ENCODE measurements around the gene SCN11A.

SCN11A gene

DNA sequence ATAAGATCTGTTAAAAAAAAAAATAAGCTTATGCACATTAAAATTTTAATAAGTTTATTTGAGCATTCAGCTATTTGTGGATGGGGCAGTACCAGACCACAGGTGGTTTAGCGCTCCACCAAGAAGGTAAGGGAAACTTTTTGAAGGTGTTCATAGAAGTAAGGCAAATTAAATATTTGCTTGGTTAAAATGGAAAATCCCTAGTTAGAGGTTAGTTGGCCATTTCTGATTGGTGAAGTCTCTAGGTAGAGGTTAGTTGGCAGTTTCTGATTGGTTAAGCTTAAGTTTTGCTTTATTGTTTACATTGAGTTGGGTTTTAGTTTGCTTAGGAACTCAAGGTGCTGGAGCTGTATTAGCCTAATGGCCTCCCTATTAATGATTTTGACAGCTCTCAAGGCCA is 30.7 kb downstream of the SCN11A start:
- ChIA-PET CTCF (interaction anchor here (0.5 kb wide), 1 partner anchor 95 kb away, joined by 4 read pairs; no protein-coding TSS in a partner anchor), POLR2A (no interaction called here)
- no peak for DNase-seq (ENCODE audit: extremely low spot score)
- TF ChIP-seq L3MBTL2 (conservative IDR thresholded peaks at IDR 0.05), result no peak
- TF ChIP-seq ELF4 (IDR thresholded peaks at IDR 0.05), result no peak
- TF ChIP-seq LEF1 (IDR thresholded peaks at IDR 0.05; ENCODE audit: borderline replicate concordance), result no peak
- no peak for TF ChIP-seq SUZ12 (IDR thresholded peaks at IDR 0.05)
- no peak for TF ChIP-seq ZNF384 (IDR thresholded peaks at IDR 0.05)
- no peak for TF ChIP-seq TARDBP (IDR thresholded peaks at IDR 0.05)
- TF ChIP-seq HDGF (IDR thresholded peaks at IDR 0.05; ENCODE audit: borderline replicate concordance), result no peak
- TF ChIP-seq FOXM1 (IDR thresholded peaks at IDR 0.05; ENCODE audit: borderline replicate concordance), result no peak
- TF ChIP-seq ARNT (IDR thresholded peaks at IDR 0.05), result no peak

- ChIA-PET CTCF (interaction anchor here (0.7 kb wide), 1 partner anchor 335 kb away, joined by 3 read pairs; no protein-coding TSS in a partner anchor), POLR2A (no interaction called here)
- no peak for TF ChIP-seq SP1 (IDR thresholded peaks at IDR 0.05)
- no peak for DNase-seq (ENCODE audit: extremely low spot score)
These were observed 32.4 kb downstream of the SCN11A start for GRCh38 chr3:39019299-39019698.

DNA sequence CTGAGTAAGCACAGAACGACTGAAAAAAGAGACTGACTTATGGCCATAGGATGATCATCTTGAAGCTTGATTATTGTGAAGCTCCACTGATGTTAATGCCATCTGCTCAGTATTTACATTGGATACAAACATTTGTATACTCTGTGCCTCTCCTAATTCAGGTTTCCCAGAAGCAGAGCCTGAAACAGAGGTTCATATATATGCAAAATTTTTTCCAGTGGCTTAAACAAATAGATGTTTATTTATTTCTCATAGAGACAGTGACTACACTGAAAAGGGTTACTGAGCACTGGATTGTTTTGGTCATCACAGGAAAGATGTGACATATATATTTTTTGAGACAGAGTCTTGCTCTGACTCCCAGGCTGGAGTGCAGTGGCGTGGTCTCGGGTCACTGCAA is 36.3 kb downstream of the SCN11A start:
- POLR2A ChIA-PET, result no interaction called here
- DNase-seq (ENCODE audit: extremely low spot score), result no peak
- no peak for TF ChIP-seq BHLHE40 (IDR thresholded peaks at IDR 0.05; ENCODE audit: borderline replicate concordance)
- no peak for TF ChIP-seq L3MBTL2 (conservative IDR thresholded peaks at IDR 0.05)
- TF ChIP-seq SUZ12 (IDR thresholded peaks at IDR 0.05), result no peak
- TF ChIP-seq ARNT (IDR thresholded peaks at IDR 0.05), result no peak
- TF ChIP-seq NFRKB (IDR thresholded peaks at IDR 0.05), result no peak
- TF ChIP-seq FOXA1 (IDR thresholded peaks at IDR 0.05), result no peak
- CTCF ChIA-PET, result no interaction called here

- ChIA-PET CTCF (no interaction called here), POLR2A (no interaction called here)
- DNase-seq (ENCODE audit: extremely low spot score), result no peak
- TF ChIP-seq FOXK2 (IDR thresholded peaks at IDR 0.05) (no peak), HDGF (IDR thresholded peaks at IDR 0.05; ENCODE audit: borderline replicate concordance) (no peak), L3MBTL2 (conservative IDR thresholded peaks at IDR 0.05) (no peak), BHLHE40 (IDR thresholded peaks at IDR 0.05; ENCODE audit: borderline replicate concordance) (no peak), TARDBP (IDR thresholded peaks at IDR 0.05) (no peak), FOXM1 (IDR thresholded peaks at IDR 0.05; ENCODE audit: borderline replicate concordance) (no peak), NFRKB (IDR thresholded peaks at IDR 0.05) (no peak), LEF1 (IDR thresholded peaks at IDR 0.05; ENCODE audit: borderline replicate concordance) (no peak), SP1 (IDR thresholded peaks at IDR 0.05) (no peak), SUZ12 (IDR thresholded peaks at IDR 0.05) (no peak), PKNOX1 (IDR thresholded peaks at IDR 0.05) (no peak)
These were observed 37.7 kb downstream of the SCN11A start for GRCh38 chr3:39013921-39014509.

DNA sequence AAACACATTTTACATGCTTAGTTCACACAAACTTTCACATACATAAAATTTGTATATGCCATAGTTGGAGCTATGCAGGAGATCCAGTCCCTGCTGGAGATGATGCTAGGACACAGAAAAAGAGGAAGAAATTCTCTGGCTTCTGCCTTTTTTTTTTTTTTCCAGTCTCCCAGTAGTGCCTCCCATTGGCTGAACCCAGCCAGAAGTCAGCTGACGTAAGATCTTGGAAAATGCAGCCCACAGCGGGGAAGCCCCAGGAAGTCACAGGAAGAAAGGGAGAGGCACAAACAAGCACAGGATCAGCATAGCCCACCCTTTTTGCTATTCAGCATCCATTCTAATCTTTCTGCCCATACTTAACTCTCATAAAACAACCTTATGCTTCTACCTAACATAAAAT is 38.5 kb downstream of the SCN11A start:
- ChIA-PET POLR2A (no interaction called here), CTCF (no interaction called here)
- no peak for DNase-seq (ENCODE audit: extremely low spot score)
- TF ChIP-seq ZNF384 (IDR thresholded peaks at IDR 0.05), result no peak
- TF ChIP-seq ARNT (IDR thresholded peaks at IDR 0.05), result no peak
- no peak for TF ChIP-seq SUZ12 (IDR thresholded peaks at IDR 0.05)
- no peak for TF ChIP-seq FOXM1 (IDR thresholded peaks at IDR 0.05; ENCODE audit: borderline replicate concordance)
- TF ChIP-seq CTBP1 (IDR thresholded peaks at IDR 0.05; ENCODE audit: borderline replicate concordance), result no peak
- TF ChIP-seq FOXA1 (IDR thresholded peaks at IDR 0.05), result no peak
- no peak for TF ChIP-seq BHLHE40 (IDR thresholded peaks at IDR 0.05; ENCODE audit: borderline replicate concordance)
- no peak for TF ChIP-seq HDGF (IDR thresholded peaks at IDR 0.05; ENCODE audit: borderline replicate concordance)
- TF ChIP-seq PKNOX1 (IDR thresholded peaks at IDR 0.05), result no peak
- TF ChIP-seq NFRKB (IDR thresholded peaks at IDR 0.05), result no peak
- no peak for TF ChIP-seq FOXK2 (IDR thresholded peaks at IDR 0.05)
- TF ChIP-seq SP1 (IDR thresholded peaks at IDR 0.05), result no peak

DNA sequence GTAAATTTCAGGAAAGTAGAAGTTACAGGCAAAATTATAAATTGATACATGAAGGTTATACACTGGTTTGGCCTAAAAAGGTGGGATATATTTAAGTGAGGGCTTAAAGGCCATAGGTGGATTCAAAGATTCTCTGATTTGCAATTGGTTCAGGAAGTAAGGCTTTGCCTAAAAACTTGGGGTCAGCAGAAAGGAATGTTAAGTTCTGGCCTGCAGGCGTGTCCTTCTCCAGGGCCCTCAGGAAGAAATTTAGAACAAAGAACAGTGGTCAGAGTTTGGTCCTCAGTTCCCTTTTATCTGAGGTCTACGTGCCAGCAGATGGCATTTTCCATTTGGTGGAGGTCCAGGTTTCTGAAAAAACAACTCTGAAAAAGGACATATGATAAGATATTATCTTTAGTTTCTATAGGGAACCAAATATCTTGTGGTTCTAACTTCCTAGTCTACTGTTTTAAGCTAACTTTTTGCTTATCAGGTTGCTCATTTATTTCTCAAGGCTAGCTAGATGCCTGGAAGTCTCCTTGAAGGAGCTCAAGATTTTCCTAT is 40.5 kb downstream of the SCN11A start:
- no peak for DNase-seq (ENCODE audit: extremely low spot score)
- ChIA-PET POLR2A (no interaction called here), CTCF (no interaction called here)
- no peak for TF ChIP-seq HDGF (IDR thresholded peaks at IDR 0.05; ENCODE audit: borderline replicate concordance)
- TF ChIP-seq FOXM1 (IDR thresholded peaks at IDR 0.05; ENCODE audit: borderline replicate concordance), result no peak
- no peak for TF ChIP-seq ELF4 (IDR thresholded peaks at IDR 0.05)
- no peak for TF ChIP-seq LEF1 (IDR thresholded peaks at IDR 0.05; ENCODE audit: borderline replicate concordance)
- TF ChIP-seq NFRKB (IDR thresholded peaks at IDR 0.05), result no peak
- TF ChIP-seq SUZ12 (IDR thresholded peaks at IDR 0.05), result no peak
- no peak for TF ChIP-seq FOXK2 (IDR thresholded peaks at IDR 0.05)
- no peak for TF ChIP-seq L3MBTL2 (conservative IDR thresholded peaks at IDR 0.05)
- no peak for TF ChIP-seq BHLHE40 (IDR thresholded peaks at IDR 0.05; ENCODE audit: borderline replicate concordance)
- TF ChIP-seq TARDBP (IDR thresholded peaks at IDR 0.05), result no peak
- no peak for TF ChIP-seq FOXA1 (IDR thresholded peaks at IDR 0.05)
- no peak for TF ChIP-seq SP1 (IDR thresholded peaks at IDR 0.05)
- no peak for TF ChIP-seq ARNT (IDR thresholded peaks at IDR 0.05)
- no peak for TF ChIP-seq ZNF384 (IDR thresholded peaks at IDR 0.05)
- no peak for TF ChIP-seq CTBP1 (IDR thresholded peaks at IDR 0.05; ENCODE audit: borderline replicate concordance)
- TF ChIP-seq PKNOX1 (IDR thresholded peaks at IDR 0.05), result no peak

Data from HEK293T (cell line).